ENCODE data around the gene ABCA8. TPM values are rescaled to one million over a fixed set of nuclear protein-coding genes. Genes with fewer than 3 reads are reported as not detected.

The ABCA8 gene
- total RNA-seq, 1 donor from 2014 or later: 34.1 TPM

DNA sequence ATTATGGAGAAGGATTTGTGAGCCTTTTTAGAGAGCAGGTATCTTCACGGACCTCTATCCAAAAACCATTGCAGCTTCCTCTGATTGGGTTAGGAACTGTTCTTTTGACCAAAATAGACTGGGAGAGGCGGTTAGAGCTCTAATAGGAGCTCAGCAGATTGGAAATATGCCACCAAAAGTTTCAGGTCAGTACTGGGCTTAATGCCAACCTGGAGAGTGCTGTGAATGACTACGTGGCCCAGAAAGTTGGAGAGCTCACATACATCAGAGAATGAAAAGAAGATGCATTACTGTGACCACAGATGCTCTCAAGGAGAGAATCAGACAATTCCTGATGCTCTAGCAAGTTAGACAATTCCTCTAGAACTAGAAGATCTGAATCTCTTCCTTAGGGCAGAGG is 86.5 kb downstream of the ABCA8 start:
- no peak for DNase-seq (ENCODE audit: extremely low spot score, unreplicated experiment)
- Mint-ChIP-seq H3K27ac (ENCODE audit: unreplicated experiment) (no peak overlapping the region), H3K4me1 (ENCODE audit: unreplicated experiment) (no peaks in the 10 kb centered on the region), H3K9me3 (ENCODE audit: unreplicated experiment) (peaks cover 6% of the 10 kb centered on the region), H3K36me3 (ENCODE audit: unreplicated experiment) (peaks cover 12% of the 10 kb centered on the region), H3K27me3 (ENCODE audit: unreplicated experiment) (no peaks in the 10 kb centered on the region), H3K4me3 (ENCODE audit: unreplicated experiment) (no peak overlapping the region)
- TF ChIP-seq, protein P1, sequence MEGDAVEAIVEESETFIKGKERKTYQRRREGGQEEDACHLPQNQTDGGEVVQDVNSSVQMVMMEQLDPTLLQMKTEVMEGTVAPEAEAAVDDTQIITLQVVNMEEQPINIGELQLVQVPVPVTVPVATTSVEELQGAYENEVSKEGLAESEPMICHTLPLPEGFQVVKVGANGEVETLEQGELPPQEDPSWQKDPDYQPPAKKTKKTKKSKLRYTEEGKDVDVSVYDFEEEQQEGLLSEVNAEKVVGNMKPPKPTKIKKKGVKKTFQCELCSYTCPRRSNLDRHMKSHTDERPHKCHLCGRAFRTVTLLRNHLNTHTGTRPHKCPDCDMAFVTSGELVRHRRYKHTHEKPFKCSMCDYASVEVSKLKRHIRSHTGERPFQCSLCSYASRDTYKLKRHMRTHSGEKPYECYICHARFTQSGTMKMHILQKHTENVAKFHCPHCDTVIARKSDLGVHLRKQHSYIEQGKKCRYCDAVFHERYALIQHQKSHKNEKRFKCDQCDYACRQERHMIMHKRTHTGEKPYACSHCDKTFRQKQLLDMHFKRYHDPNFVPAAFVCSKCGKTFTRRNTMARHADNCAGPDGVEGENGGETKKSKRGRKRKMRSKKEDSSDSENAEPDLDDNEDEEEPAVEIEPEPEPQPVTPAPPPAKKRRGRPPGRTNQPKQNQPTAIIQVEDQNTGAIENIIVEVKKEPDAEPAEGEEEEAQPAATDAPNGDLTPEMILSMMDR (IDR thresholded peaks at IDR 0.05): no peak

DNA sequence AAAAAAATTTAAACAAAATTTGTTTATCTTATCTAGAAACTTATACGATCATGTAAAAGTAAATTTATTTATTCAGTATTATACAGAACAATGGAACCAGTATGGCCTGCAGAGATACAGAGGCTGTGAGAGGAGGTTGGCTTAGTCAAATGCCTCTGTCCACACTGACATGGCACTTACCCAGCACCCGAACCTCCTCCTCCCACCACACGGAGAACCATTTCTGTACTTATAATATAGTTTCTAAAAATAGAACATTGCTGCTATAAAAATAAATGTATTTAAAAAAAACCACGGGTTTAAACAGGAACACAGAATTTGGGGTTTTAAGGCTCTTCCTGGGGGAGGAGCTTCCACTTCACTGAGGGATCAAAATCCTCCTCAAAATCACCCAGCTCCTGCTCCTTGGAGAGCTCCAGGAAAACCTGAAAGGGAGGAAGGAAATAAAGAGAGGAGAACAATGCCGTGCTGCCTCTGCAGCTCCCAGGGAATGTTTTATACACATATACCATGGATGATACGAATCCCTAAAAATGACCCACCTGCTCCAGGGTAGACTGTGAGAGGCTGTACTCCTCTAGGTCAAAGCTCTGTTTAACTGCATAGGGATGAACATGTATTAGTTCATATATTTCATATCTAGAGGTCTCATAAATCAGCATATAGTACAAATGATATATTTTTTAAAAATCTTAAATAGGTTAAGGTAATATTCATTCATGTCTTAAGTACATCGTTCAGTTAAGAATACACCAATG is 87.3 kb downstream of the ABCA8 start:
- Mint-ChIP-seq H3K4me1 (ENCODE audit: unreplicated experiment) (no peaks in the 10 kb centered on the region), H3K36me3 (ENCODE audit: unreplicated experiment) (peaks cover 8% of the 10 kb centered on the region), H3K4me3 (ENCODE audit: unreplicated experiment) (no peak overlapping the region), H3K9me3 (ENCODE audit: unreplicated experiment) (peaks cover 8% of the 10 kb centered on the region), H3K27ac (ENCODE audit: unreplicated experiment) (no peak overlapping the region), H3K27me3 (ENCODE audit: unreplicated experiment) (no peaks in the 10 kb centered on the region)
- no peak for DNase-seq (ENCODE audit: extremely low spot score, unreplicated experiment)
- TF ChIP-seq, protein P1 (IDR thresholded peaks at IDR 0.05): no peak

DNA sequence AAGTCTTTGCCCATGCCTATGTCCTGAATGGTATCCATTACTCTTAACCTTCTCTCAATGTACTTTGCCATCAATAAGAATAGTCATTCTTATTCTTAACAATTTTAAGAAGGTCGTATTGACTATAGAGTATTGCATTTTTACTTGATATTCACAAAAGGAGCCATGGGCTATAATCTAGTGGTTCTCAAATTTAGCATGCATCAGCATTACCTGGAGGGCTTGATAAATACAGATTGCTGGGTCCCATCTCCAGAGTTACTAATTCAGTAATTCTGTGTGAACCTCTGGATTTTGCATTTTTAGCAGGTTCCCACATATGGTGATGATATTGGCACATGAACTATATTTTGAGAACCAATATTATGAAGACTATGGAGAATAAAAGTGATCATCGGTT is 89.6 kb downstream of the ABCA8 start:
- H3K4me1 Mint-ChIP-seq (ENCODE audit: unreplicated experiment): no peaks in the 10 kb centered on the region
- H3K4me3 Mint-ChIP-seq (ENCODE audit: unreplicated experiment): no peak overlapping the region
- TF ChIP-seq, protein P1 (IDR thresholded peaks at IDR 0.05): no peak
- peaks cover 8% of the 10 kb centered on the region for H3K9me3 Mint-ChIP-seq (ENCODE audit: unreplicated experiment)
- no peak overlapping the region for H3K27ac Mint-ChIP-seq (ENCODE audit: unreplicated experiment)
- peaks cover 7% of the 10 kb centered on the region for H3K36me3 Mint-ChIP-seq (ENCODE audit: unreplicated experiment)
- no peaks in the 10 kb centered on the region for H3K27me3 Mint-ChIP-seq (ENCODE audit: unreplicated experiment)
- no peak for DNase-seq (ENCODE audit: extremely low spot score, unreplicated experiment)

DNA sequence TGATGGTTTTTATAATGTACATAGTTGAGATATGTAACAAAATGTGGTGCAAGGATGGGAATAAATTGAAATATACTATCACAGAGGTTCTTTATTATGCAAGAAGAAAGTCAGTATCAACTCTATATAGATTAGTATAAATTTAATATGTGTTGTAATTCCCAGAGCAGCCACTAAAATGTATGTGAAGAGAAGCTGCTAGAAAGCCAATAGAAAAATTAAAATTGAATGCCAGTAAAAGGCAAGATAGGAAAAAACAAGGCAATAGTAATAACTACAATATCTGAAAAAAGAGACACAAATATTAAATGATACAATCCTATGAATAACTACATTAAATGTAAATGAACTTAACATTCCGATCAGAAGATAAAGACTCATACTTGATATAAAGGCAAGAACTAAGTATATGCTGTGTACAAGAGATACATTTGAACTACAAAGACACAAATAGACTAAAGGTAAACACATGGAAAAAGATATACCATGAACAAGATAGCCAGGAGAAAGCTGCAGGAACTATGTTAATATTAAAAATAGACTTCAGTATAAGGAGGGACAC is 92.0 kb downstream of the ABCA8 start:
- peaks cover 22% of the 10 kb centered on the region for H3K9me3 Mint-ChIP-seq (ENCODE audit: unreplicated experiment)
- no peak overlapping the region for H3K4me3 Mint-ChIP-seq (ENCODE audit: unreplicated experiment)
- no peak for DNase-seq (ENCODE audit: extremely low spot score, unreplicated experiment)
- no peaks in the 10 kb centered on the region for H3K4me1 Mint-ChIP-seq (ENCODE audit: unreplicated experiment)
- TF ChIP-seq, protein P1 (IDR thresholded peaks at IDR 0.05): no peak
- H3K27ac Mint-ChIP-seq (ENCODE audit: unreplicated experiment): no peak overlapping the region
- peaks cover 6% of the 10 kb centered on the region for H3K36me3 Mint-ChIP-seq (ENCODE audit: unreplicated experiment)
- no peaks in the 10 kb centered on the region for H3K27me3 Mint-ChIP-seq (ENCODE audit: unreplicated experiment)

- H3K27ac Mint-ChIP-seq (ENCODE audit: unreplicated experiment): no peak overlapping the region
- H3K4me3 Mint-ChIP-seq (ENCODE audit: unreplicated experiment): no peak overlapping the region
- no peaks in the 10 kb centered on the region for H3K4me1 Mint-ChIP-seq (ENCODE audit: unreplicated experiment)
- H3K36me3 Mint-ChIP-seq (ENCODE audit: unreplicated experiment): peaks cover 3% of the 10 kb centered on the region
- H3K9me3 Mint-ChIP-seq (ENCODE audit: unreplicated experiment): peaks cover 29% of the 10 kb centered on the region
- no peaks in the 10 kb centered on the region for H3K27me3 Mint-ChIP-seq (ENCODE audit: unreplicated experiment)
- TF ChIP-seq, protein P1 (IDR thresholded peaks at IDR 0.05): no peak
- DNase-seq (ENCODE audit: extremely low spot score, unreplicated experiment): no peak
Observed at GRCh38 chr17:68861602-68862001, 93.6 kb downstream of the ABCA8 start.

All from osteocyte (in vitro differentiated cells).